HepG2 (cell line): ENCODE data around the gene CCDC57. TPM values are rescaled to one million over a fixed set of nuclear protein-coding genes. Genes with fewer than 3 reads are reported as not detected.

ENCODE experiments used
- ATAC-seq: fragments of 200-7000 bp; cut with Tn5 transposase; 3 replicates; pipeline ENCODE4 v1.9.1; 2020; ENCODE audit warnings: mild to moderate bottlenecking, moderate library complexity
- BruUV-seq: library from RNA; stranded (reverse); fragments of 400-500 nt; replicated peaks from 2 replicates; lab custom pipeline; 2021; lab: Mats Ljungman, UMichigan
- CTCF ChIA-PET: fragments of 300-600 bp; formaldehyde crosslinking; extraction: SDS; loops from one replicate; lab custom pipeline; 2021; ENCODE audit warnings: low total read pairs, inconsistent platforms, low intra/inter-chr PET ratio; lab: Yijun Ruan, JAX
- POLR2A ChIA-PET: fragments of 350-600 bp; sonication (Branson Sonifier 250); formaldehyde crosslinking; loops from one replicate; lab custom pipeline; 2020; ENCODE audit warnings: antibody characterized with exemption, inconsistent platforms; lab: Yijun Ruan, JAX
- DNase-seq: peaks from one replicate; pipeline ENCODE4 v3.0.0-alpha.2; 2015; ENCODE audit warnings: low spot score
- FAIRE-seq: peaks from 3 replicates; lab custom pipeline; 2011; peaks lifted over from hg19 to GRCh38; lab: Jason Lieb, UNC
- H2AFZ ChIP-seq: one replicate; pipeline ENCODE4 v1.6.1; 2011; ENCODE audit warnings: low read length, inconsistent platforms
- H3K27ac ChIP-seq: fragments of 300-600 bp; 3 replicates; pipeline ENCODE4 v1.8.0; 2011; ENCODE audit warnings: mixed run types, mild to moderate bottlenecking, mixed read lengths, low read length, inconsistent platforms; ENCODE audit not compliant: insufficient read depth; ENCODE audit errors: extremely low read length
- H3K27me3 ChIP-seq, 2 experiments: fragments of 200-600 bp in 1 of 2; 2 replicates in 1 of 2; 3 replicates in 1 of 2; pipeline versions ENCODE4 v1.6.0 to v1.8.0; 2011; ENCODE audit warnings: low read length in 2 of 2, mild to moderate bottlenecking in 2 of 2, moderate library complexity in 2 of 2, inconsistent platforms in 1 of 2; ENCODE audit not compliant: insufficient read depth in 2 of 2, control insufficient read depth in 1 of 2
- H3K36me3 ChIP-seq, 2 experiments: fragments of 200-600 bp in 1 of 2; replicated peaks in 1 of 2; 2 replicates in 1 of 2; 3 replicates in 1 of 2; pipeline versions ENCODE4 v1.5.1 to v1.8.0; 2011; ENCODE audit warnings: low read length in 2 of 2, inconsistent platforms in 1 of 2; ENCODE audit not compliant: insufficient read depth in 2 of 2, control insufficient read depth in 1 of 2
- H3K4me1 ChIP-seq: 2 replicates; pipeline ENCODE4 v1.5.1; 2012; ENCODE audit warnings: low read length, inconsistent platforms; ENCODE audit not compliant: insufficient read depth
- H3K4me2 ChIP-seq: 2 replicates; pipeline ENCODE4 v1.6.0; 2011; ENCODE audit warnings: low read depth, low read length, inconsistent platforms
- H3K4me3 ChIP-seq, 3 experiments: fragments of 200-600 bp in 1 of 3; sonication (generic), shearing (Covaris generic) in 1 of 3; replicated peaks in 1 of 3; 2 replicates each; pipeline ENCODE4 v1.5.1; 2011 to 2016; ENCODE audit warnings: low read length in 3 of 3, inconsistent platforms in 2 of 3, low read depth in 2 of 3, mild to moderate bottlenecking in 2 of 3, control low read depth in 1 of 3, mixed read lengths in 1 of 3; ENCODE audit not compliant: insufficient read depth in 1 of 3
- H3K79me2 ChIP-seq: one replicate; pipeline ENCODE4 v1.6.1; 2011; ENCODE audit warnings: low read length, inconsistent platforms; ENCODE audit not compliant: insufficient read depth
- H3K9ac ChIP-seq: 2 replicates; pipeline ENCODE4 v1.6.0; 2011; ENCODE audit warnings: mild to moderate bottlenecking, low read depth, low read length, inconsistent platforms; ENCODE audit not compliant: insufficient read depth
- H3K9me3 ChIP-seq: 2 replicates; pipeline ENCODE4 v1.5.1; 2012; ENCODE audit warnings: mild to moderate bottlenecking, low read length
- H4K20me1 ChIP-seq: 2 replicates; pipeline ENCODE4 v1.6.0; 2011; ENCODE audit warnings: inconsistent platforms, mild to moderate bottlenecking, low read length, moderate library complexity; ENCODE audit not compliant: insufficient read depth
- ELK4 ChIP-seq: sonication (generic); formaldehyde crosslinking; IDR thresholded peaks from 2 replicates; pipeline ENCODE4 v1.9.0; 2021; ENCODE audit warnings: missing genetic modification reagents, borderline replicate concordance
- GLMP ChIP-seq: sonication (generic); formaldehyde crosslinking; IDR thresholded peaks from 2 replicates; pipeline ENCODE4 v1.9.0; 2021; ENCODE audit warnings: missing genetic modification reagents, mild to moderate bottlenecking, borderline replicate concordance
- HDAC2 ChIP-seq: sonication (generic); formaldehyde crosslinking; IDR thresholded peaks from 2 replicates; pipeline ENCODE4 v1.4.0; 2020; ENCODE audit warnings: missing genetic modification reagents
- KDM5A ChIP-seq: fragments of 200-600 bp; sonication (generic); IDR thresholded peaks from 2 replicates; pipeline ENCODE4 v1.7.0; 2018; ENCODE audit warnings: antibody characterized with exemption, mild to moderate bottlenecking, low read length, borderline replicate concordance
- SNAPC4 ChIP-seq: sonication (generic); formaldehyde crosslinking; IDR thresholded peaks from 2 replicates; pipeline ENCODE4 v1.4.0; 2020; ENCODE audit warnings: mild to moderate bottlenecking, missing genetic modification reagents
- TFDP1 ChIP-seq: IDR thresholded peaks from 2 replicates; pipeline ENCODE4 v1.6.1; 2016; ENCODE audit warnings: missing compliant biosample characterization, missing genetic modification reagents, borderline replicate concordance
- ZNF24 ChIP-seq: fragments of 450-650 bp; IDR thresholded peaks from 2 replicates; pipeline ENCODE4 v1.6.1; 2017; ENCODE audit warnings: antibody characterized with exemption, mild to moderate bottlenecking
- ZNF549 ChIP-seq: sonication (generic); formaldehyde crosslinking; IDR thresholded peaks from 2 replicates; pipeline ENCODE4 v1.5.0; 2020; ENCODE audit warnings: missing genetic modification reagents
- ZNF563 ChIP-seq: sonication (generic); formaldehyde crosslinking; IDR thresholded peaks from 2 replicates; pipeline ENCODE4 v1.8.0; 2022; ENCODE audit warnings: mild to moderate bottlenecking, moderate library complexity, missing genetic modification reagents
- ZNF782 ChIP-seq: sonication (generic); formaldehyde crosslinking; IDR thresholded peaks from 2 replicates; pipeline ENCODE4 v1.4.0; 2020; ENCODE audit warnings: missing genetic modification reagents, mild to moderate bottlenecking, borderline replicate concordance
- WGBS: methylation state at CpG from one replicate; pipeline ENCODE4 v1.1.6; 2017; ENCODE audit warnings: low lambda C conversion rate; 5-methylcytosine and 5-hydroxymethylcytosine counted together
- in situ Hi-C: cut with HindIII; loops from 2 replicates; pipeline ENCODE4 v1.10.0; 2017; ENCODE audit warnings: low pct_unique_long_range_greater_than_20kb; ENCODE audit not compliant: extremely low pct_ligation_motif_present
- intact Hi-C: fragments of 100-400 bp; cut with micrococcal nuclease; formaldehyde crosslinking; loops from one replicate; pipeline ENCODE4 v1.10.0; 2022; ENCODE audit not compliant: unreplicated experiment
- polyA plus RNA-seq, 8 experiments: library from polyadenylated mRNA; depleted of rRNA in 3 of 8; stranded (reverse) in 7 of 8; unstranded in 1 of 8; fragments of >200 nt; fragmentation: Illumina TruSeq in 4 of 8; extraction: Trizol in 4 of 8; gene quantifications; 2 replicates each; pipeline versions ENCODE4 v1.2.1 to v1.2.3, GENCODE V29; 2011 to 2016; ENCODE audit warnings: low read depth in 4 of 8, missing spikeins in 1 of 8, mixed read lengths in 1 of 8; ENCODE audit not compliant: insufficient read depth in 1 of 8
- total RNA-seq, 5 experiments: library from RNA; depleted of rRNA; stranded (reverse); fragments of >200 nt; fragmentation: Illumina TruSeq; extraction: Trizol; gene quantifications; 2 replicates each; pipeline ENCODE4 v1.2.3, GENCODE V29; 2016; ENCODE audit warnings: low read depth in 1 of 5

Gene CCDC57
- total and polyA plus RNA-seq, 2 of the 13 experiments (the other 11 are each of a cell fraction or from before 2014, with no cell fraction given), result 59.3 to 59.9 TPM

GRCh38 chr17:82052638-82053059 lies 160.0 kb downstream of the CCDC57 start:
- TF ChIP-seq SNAPC4 (CRISPR knock-in tag), result 0 out of 2 replicates have a peak, but pooled peaks have one; percentile 55
- TF ChIP-seq HDAC2, result no peak
- no peak for TF ChIP-seq GLMP
- TF ChIP-seq ELK4 (CRISPR knock-in tag), result no peak
- 0 out of 2 replicates have a peak, but pooled peaks have one; percentile 6 for TF ChIP-seq KDM5A
- no peak for TF ChIP-seq TFDP1 (CRISPR knock-in tag)
- no peak for TF ChIP-seq ZNF24
- 0 out of 2 replicates have a peak, but pooled peaks have one; percentile 1 for TF ChIP-seq ZNF563 (CRISPR knock-in tag)
- TF ChIP-seq ZNF782 (CRISPR knock-in tag), result no peak
- TF ChIP-seq ZNF549 (CRISPR knock-in tag), result no peak
- no peak for ATAC-seq
- intact Hi-C loops (loop anchor here (5.0 kb wide), 1 partner anchor 45 kb away; the partner anchor contains the start of gene FASN), in situ Hi-C loops (no loop called here)
- H3K4me3 ChIP-seq, result peak overlapping the region; percentile 76 to 99 (median 95)
- H3K9ac ChIP-seq, result peak overlapping the region; percentile 94
- H4K20me1 ChIP-seq, result no peaks in the 10 kb centered on the region; the same call in 1 of the 2 replicates
- no peak for DNase-seq
- ChIA-PET POLR2A (interaction anchor here (0.7 to 3.4 kb wide), 4 partner anchors 9 to 324 kb away, joined by 3 to 33 read pairs (median 3); partner anchors contain the start of gene DCXR), CTCF (no interaction called here)
- peaks cover 37% of the 10 kb centered on the region for H3K79me2 ChIP-seq
- H3K36me3 ChIP-seq, result peaks cover 23 to 45% of the 10 kb centered on the region in 2 experiments
- no peak overlapping the region for H2AFZ ChIP-seq
- peak overlapping the region; percentile 92 for H3K4me2 ChIP-seq
- no peaks in the 10 kb centered on the region for H3K9me3 ChIP-seq
- no peaks in the 10 kb centered on the region; a peak in 2 of 5 replicates for H3K27me3 ChIP-seq
- peaks cover 57% of the 10 kb centered on the region for H3K4me1 ChIP-seq
- BruUV-seq, result no TSS peak
- peak overlapping the region; percentile 64 for H3K27ac ChIP-seq
- 7% methylated on average over 7 of the region's 19 CpGs for WGBS
- FAIRE-seq, result no peak
